Spleen (tissue), 7 donors: ENCODE results near the gene SYNPO.

Experiments used
- CTCF ChIP-seq, 11 experiments: fragments of 200-600 bp in 7 of 11; fragments of 450-650 bp in 4 of 11; sonication (generic) in 4 of 11; IDR thresholded peaks in 8 of 11; conservative IDR thresholded peaks in 3 of 11; 1 replicate in 7 of 11; 2 replicates in 4 of 11; pipeline versions ENCODE4 v1.4.0 to v1.8.0; 2016 to 2021; ENCODE audit warnings: antibody characterized with exemption in 11 of 11, inconsistent platforms in 4 of 11, mild to moderate bottlenecking in 1 of 11
- POLR2A ChIP-seq, 3 donors: fragments of 450-650 bp; IDR thresholded peaks; one replicate each; pipeline ENCODE4 v1.5.1; 2017; ENCODE audit warnings: antibody characterized with exemption in 3 of 3, mild to moderate bottlenecking in 1 of 3
- donor health status: DM: no; HTN: no; CAD: no; lungs with moderate emphysema.
- donor health status: DM: no; HTN: no; CAD: no.
- donor health status: DM: no; HTN: no; CAD: no.

GRCh38 chr5:150659360-150660107 lies 19.1 kb downstream of the SYNPO start:
- TF ChIP-seq CTCF (IDR thresholded peaks at IDR 0.05 in 8 of 11, conservative IDR thresholded peaks at IDR 0.05 in 3 of 11) (no peak), POLR2A (IDR thresholded peaks at IDR 0.05) (no peak)
